ENCODE measurements around the gene GALNT7. TPM values are rescaled to one million over a fixed set of nuclear protein-coding genes. Genes with fewer than 3 reads are reported as not detected.
"Not testable (repeated sequence)": the region's sequence is repeated elsewhere in the genome, so short reads cannot be mapped to it uniquely, and the experiment has no call there.

GALNT7 gene
- 10 to 100 TPM; 18.8 to 32.7 TPM for total RNA-seq
- polyA plus RNA-seq: 1 to 10 TPM; 9.3 to 9.8 TPM
- long read RNA-seq, donor 1, full-length matches to known transcripts: 9 of 9 reads
- long read RNA-seq, donor 1, partial matches to known transcripts: 0 of 9 reads
- long read RNA-seq, donor 1, other reads (novel, unspliced or antisense): 0 of 9 reads
- long read RNA-seq, donor 2, full-length matches to known transcripts: 2 of 7 reads
- long read RNA-seq, donor 2, partial matches to known transcripts: 5 of 7 reads
- long read RNA-seq, donor 2, other reads (novel, unspliced or antisense): 0 of 7 reads
- long read RNA-seq, donor 3, full-length matches to known transcripts: 1 of 1 reads
- long read RNA-seq, donor 3, partial matches to known transcripts: 0 of 1 reads
- long read RNA-seq, donor 3, other reads (novel, unspliced or antisense): 0 of 1 reads
- long read RNA-seq, donor 4, partial matches to known transcripts: 5 of 5 reads
- long read RNA-seq, donor 4, other reads (novel, unspliced or antisense): 0 of 5 reads
- long read RNA-seq, donor 5, full-length matches to known transcripts: 5 of 1,053 reads
- long read RNA-seq, donor 5, partial matches to known transcripts: 689 of 1,053 reads
- long read RNA-seq, donor 5, other reads (novel, unspliced or antisense): 359 of 1,053 reads

DNA sequence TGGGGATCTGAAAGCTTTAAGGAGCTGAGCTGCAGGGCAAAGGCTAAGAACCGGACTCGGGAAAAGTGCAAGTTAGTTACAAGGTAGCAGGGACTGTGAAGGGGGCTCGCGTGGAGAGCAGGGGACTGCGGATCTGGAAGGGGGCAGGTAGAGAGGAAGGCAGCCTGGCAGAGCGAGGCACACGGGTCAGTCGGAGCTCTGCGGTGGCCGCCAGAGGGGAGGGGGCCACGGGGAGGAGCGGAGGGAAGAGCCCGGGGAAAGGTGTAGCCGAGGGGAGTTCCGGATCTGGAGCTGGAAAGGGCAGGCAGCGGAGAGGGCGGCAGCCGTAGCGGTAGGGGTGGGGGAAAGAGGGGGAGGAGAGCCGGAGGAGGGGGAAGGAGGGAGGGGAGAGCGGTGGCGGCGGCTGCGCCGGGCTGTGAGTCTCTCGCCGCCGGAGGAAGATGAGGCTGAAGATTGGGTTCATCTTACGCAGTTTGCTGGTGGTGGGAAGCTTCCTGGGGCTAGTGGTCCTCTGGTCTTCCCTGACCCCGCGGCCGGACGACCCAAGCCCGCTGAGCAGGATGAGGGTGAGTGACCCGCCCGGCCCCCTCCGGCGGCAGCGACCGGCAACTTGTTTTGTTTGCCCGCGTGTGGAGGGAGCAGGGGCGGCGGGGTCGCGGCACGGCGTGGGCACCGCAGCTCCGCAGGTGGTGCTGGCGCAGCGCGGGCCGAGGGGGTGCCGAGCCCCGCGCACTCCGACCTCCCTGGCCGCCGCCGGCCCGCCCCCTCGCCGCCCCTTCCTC is at the start of gene GALNT7:
Gene GALNT7 (plus strand): TSS at position 416 of the 782 bp plus-strand sequence. CDS start 25 bp downstream, at position 441.
- peak within 1 kb of the TSS; percentile 47 to 95 for H3K27ac ChIP-seq (ENCODE audit: low read depth in 1 of 2, low read length in 1 of 2)
- peak within 1 kb of the TSS; percentile 33 to 74 for H3K9ac ChIP-seq (ENCODE audit: insufficient read depth in 1 of 2, low read length in 2 of 2)
- no peaks in the 10 kb centered on the region for H3K27me3 ChIP-seq (ENCODE audit: control insufficient read depth in 3 of 3, insufficient read depth in 3 of 3, low read length in 2 of 3)
- H3K4me1 ChIP-seq (ENCODE audit: control insufficient read depth in 5 of 5, insufficient read depth in 5 of 5, low read length in 5 of 5): peaks cover 0 to 16% (median 3%) of the 10 kb centered on the region in 5 donors
- peak within 1 kb of the TSS; percentile 82 for H3K4me3 ChIP-seq
- no peaks in the 10 kb centered on the region for H3K36me3 ChIP-seq (ENCODE audit: control insufficient read depth in 4 of 4, insufficient read depth in 4 of 4, low read length in 4 of 4)
- ATAC-seq (ENCODE audit: insufficient read depth, low FRiP score) (peak; percentile 59), DNase-seq (peak; percentile 72 to 85 (median 83))
- no peak for TF ChIP-seq CTCF (IDR thresholded peaks at IDR 0.05; ENCODE audit: control extremely low read depth, extremely low read depth)
- 0 to 1% methylated on average over 44 to 64 of the region's 64 CpGs for WGBS, 2 donors
- no peaks in the 10 kb centered on the region for H3K9me3 ChIP-seq (ENCODE audit: control insufficient read depth in 4 of 4, insufficient read depth in 3 of 4, low read length in 3 of 4)

- not testable (repeated sequence) for H3K27me3 ChIP-seq (ENCODE audit: control insufficient read depth in 3 of 3, insufficient read depth in 3 of 3, low read length in 2 of 3); H3K36me3 ChIP-seq (ENCODE audit: control insufficient read depth in 4 of 4, insufficient read depth in 4 of 4, low read length in 4 of 4); H3K9ac ChIP-seq (ENCODE audit: insufficient read depth in 1 of 2, low read length in 2 of 2); ATAC-seq (ENCODE audit: insufficient read depth, low FRiP score); H3K9me3 ChIP-seq (ENCODE audit: control insufficient read depth in 4 of 4, insufficient read depth in 3 of 4, low read length in 3 of 4); H3K27ac ChIP-seq (ENCODE audit: low read depth in 1 of 2, low read length in 1 of 2); H3K4me1 ChIP-seq (ENCODE audit: control insufficient read depth in 5 of 5, insufficient read depth in 5 of 5, low read length in 5 of 5); DNase-seq; H3K4me3 ChIP-seq
- WGBS, 2 donors: 97 to 98% methylated on average over 2 of the region's 2 CpGs
Observed at GRCh38 chr4:173118819-173119218, 49.8 kb upstream of the GALNT7 start.

- DNase-seq (no peak), ATAC-seq (ENCODE audit: insufficient read depth, low FRiP score) (no peak)
- WGBS, 2 donors: 89 to 94% methylated on average over 3 of the region's 3 CpGs
- Histone ChIP-seq H3K27ac (ENCODE audit: low read depth in 1 of 2, low read length in 1 of 2) (no peak overlapping the region), H3K27me3 (ENCODE audit: control insufficient read depth in 3 of 3, insufficient read depth in 3 of 3, low read length in 2 of 3) (no peaks in the 10 kb centered on the region), H3K36me3 (ENCODE audit: control insufficient read depth in 4 of 4, insufficient read depth in 4 of 4, low read length in 4 of 4) (no peaks in the 10 kb centered on the region), H3K9me3 (ENCODE audit: control insufficient read depth in 4 of 4, insufficient read depth in 3 of 4, low read length in 3 of 4) (no peaks in the 10 kb centered on the region), H3K9ac (ENCODE audit: insufficient read depth in 1 of 2, low read length in 2 of 2) (no peak overlapping the region), H3K4me3 (no peak overlapping the region), H3K4me1 (ENCODE audit: control insufficient read depth in 5 of 5, insufficient read depth in 5 of 5, low read length in 5 of 5) (peaks cover 0 to 6% (median 0%) of the 10 kb centered on the region in 5 donors)
- TF ChIP-seq CTCF (IDR thresholded peaks at IDR 0.05; ENCODE audit: control extremely low read depth, extremely low read depth): no peak
Observed at GRCh38 chr4:173119818-173120217, 48.8 kb upstream of the GALNT7 start.
